Measurements from ENCODE around the gene CDK17.
"Not testable (repeated sequence)": the region's sequence is repeated elsewhere in the genome, so short reads cannot be mapped to it uniquely, and the experiment has no call there.

CDK17 gene

DNA sequence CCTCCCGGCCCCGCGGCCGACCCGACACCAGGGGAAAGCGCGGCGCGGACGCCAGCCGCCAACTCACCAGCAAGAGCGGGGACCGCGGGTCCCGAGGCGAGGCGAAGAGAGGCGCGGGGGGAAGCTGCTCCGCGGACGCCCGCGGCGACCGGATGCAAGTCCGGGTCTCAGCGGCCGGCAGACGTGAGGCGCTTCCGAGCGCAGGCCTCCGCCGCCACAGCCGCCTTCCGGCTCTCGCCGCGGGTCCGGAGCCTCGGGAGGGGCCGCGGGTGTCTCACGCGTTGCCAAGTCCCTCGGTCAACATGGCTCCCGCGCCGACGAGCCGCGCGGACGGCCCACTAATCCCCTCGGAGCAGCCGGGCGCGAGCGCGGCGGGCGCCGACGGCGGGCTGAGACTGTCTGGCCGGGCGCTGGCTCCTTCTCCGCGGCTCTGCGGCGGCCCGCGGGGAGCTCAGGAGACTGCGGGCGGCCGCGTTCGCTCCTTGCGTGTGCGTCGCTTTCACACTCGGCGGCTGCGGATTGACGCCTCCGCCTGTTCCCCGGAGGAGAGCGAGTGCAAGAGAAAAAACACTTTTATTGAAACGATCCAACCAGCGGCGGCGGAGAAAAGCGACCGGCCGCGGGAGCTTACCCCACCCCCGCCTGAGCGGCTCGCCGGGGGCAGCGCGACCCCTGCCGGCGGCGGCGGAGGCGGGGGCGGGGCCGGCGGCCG is at the start of gene CDK17:
CDK17 (minus strand) TSS at position 521 of the 712 bp plus-strand sequence. CDS start 65,603 bp downstream, outside the sequence.
- peak; percentile 93 for DNase-seq (ENCODE audit: low spot score)

DNA sequence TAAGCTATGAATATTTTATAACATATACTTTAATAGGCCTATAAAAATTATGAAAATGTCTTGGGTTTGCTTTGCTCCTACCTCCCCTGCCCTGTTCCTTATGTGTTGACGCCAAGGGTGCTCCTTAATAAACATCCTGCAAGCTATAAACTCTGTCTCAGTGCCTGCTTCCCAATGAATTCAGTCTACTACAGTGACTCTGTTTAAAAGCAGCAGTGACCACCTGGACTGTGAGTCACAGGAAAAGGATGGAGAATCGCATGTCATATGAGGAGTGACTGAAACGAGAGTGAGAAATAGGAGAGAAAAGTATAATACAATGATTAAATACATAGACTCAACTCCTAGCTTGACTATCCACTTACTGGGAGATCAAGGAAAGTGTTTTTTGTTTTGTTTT is 48.1 kb upstream of the CDK17 start:
- no peak for DNase-seq (ENCODE audit: low spot score)

DNA sequence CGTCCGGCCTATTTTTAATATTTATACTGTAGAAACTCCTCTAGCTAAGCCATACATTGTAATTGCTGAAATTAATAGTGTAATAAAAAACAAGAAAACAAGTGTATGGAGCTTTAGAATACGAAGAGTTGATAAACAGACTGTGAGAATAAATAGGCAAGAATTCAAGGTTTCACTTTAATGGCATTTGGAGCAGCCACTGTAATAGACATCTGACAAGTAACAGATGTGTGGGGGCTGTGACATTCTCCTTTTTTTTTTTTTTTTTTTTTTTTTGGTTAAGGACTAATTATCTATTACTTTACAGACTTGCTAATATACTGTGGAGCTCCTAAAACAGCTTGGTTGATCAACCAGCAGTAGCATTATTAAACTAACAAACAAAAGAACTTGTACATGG is 47.0 kb upstream of the CDK17 start:
- no peak for DNase-seq (ENCODE audit: low spot score)

DNA sequence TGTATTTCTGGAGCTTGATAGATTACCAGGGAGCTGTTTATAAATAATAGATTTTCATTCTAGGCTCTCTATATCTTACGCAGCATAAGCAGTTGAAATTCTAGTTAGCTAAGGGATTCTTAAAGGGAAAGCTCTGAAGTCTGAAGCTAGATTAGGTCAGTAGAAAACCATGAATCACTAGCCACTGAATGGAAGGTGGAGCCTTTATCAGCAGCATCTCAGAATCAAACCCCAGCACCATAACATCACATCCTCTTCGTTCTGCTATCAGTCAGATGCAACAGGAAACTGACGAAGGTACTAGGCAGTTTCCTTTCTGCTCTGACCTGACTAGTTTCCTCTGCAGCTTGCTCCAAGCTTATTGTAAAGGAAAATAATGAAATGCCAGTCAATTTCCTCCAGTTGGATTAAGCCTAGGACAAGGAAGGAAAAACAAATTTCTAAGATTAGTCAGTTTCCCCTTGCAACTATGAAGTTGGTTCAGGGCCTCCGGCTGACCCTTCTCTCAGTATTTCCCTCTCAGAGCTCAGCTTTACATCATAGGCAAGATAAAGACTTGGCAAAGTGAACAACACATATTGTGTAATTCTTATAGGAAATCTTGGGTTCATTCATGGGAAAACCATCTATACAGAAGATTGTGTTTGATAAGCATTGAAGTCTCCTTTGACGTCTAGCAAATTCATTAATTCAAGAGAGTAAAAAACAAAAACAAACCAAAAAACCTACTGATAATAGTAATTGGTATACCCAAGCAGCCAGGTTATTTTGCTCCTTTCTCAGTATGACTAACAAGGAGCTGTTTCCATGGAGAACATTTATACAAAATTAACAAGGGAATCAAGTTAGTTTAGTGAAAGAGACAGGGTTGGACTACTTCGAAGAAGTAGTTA is 45.7 kb upstream of the CDK17 start:
- peak; percentile 88 for DNase-seq (ENCODE audit: low spot score)

DNA sequence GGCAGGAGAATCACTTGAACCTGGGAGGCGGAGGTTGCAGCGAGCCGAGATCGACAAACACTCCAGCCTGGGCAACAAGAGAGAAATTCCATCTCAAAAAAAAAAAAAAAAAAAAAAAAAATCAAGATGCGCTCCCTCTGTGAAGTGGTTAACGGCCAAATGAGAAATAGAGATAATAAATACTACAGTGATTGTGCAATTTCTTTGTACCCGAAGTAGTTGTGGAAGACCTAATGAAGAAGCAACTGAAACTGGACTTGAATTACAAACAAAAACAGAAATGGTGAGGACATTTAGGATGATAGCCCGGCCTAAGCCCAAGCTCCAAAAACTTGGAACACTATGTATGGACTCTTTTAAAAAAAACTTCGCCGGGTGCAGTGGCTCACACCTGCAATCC is 44.2 kb upstream of the CDK17 start:
- no peak for DNase-seq (ENCODE audit: low spot score)

DNA sequence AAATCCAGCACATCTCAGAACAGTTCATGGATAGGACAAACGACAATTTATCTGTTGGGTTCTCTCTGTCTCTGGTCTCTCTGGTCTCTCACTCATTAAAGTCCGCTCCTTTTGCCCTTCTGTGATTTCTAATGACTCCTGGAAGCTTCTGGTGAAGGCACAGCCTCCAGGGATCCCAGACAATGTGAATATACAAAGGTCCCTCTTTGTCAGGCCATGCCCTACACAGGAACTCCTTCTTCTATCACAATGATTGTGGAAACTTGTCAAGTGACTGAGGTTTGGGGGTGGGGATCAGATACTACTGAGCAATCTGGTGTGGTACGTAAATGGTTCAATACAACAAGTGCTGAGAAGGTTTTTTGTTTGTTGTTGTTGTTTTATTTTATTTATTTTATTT is 42.7 kb upstream of the CDK17 start:
- DNase-seq (ENCODE audit: low spot score): no peak

DNA sequence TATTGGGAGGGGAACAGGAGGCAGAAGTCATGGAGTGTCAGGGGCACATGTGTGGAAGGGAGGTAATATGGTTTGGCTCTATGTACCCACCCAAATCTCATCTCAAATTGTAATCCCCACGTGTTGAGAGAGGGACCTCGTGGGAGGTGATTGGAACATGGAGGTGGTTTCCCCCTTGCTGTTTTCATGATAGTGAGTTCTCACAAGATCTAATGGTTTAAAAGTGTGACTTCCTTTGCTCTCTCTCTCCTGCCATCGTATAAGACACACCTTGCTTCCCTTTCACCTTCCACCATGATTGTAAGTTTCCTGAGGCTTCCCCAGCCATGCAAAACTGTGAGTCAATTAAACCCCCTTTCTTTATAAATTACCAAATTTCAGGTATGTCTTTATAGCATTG is 41.6 kb upstream of the CDK17 start:
- DNase-seq (ENCODE audit: low spot score): peak; percentile 21

DNA sequence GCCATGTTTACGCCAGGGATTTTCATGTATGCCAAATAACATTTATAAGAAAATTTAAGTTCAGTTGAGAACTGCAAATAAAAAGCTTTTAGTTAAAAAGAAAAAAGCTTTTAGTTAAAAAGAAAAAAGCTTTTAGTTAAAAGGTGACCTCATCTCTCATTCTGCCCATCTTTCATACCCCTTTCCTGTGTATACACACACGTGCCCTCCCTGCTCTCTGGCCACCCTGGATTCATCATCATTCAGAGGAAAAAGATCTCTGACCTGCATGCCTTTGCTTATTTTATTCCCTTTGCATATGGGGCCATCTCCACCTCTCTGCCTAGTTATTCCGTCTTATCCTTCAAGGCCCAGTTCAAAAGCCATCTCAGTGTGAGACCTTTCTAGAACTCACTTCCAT is 38.1 kb upstream of the CDK17 start:
- DNase-seq (ENCODE audit: low spot score): no peak

DNA sequence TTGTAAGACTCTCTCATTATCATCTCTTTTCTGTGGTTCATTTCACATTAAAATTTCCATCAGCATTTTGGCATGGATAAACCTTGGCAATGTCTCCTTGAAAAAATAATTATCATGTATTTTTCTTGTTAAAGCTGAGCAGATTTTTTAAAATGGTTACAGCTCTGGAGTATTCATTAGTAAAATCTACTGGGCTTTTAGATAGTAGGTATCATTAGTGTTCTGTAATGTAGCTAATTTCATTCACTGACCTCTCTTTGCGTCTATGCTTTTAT is 36.9 kb upstream of the CDK17 start:
- DNase-seq (ENCODE audit: low spot score): no peak

DNA sequence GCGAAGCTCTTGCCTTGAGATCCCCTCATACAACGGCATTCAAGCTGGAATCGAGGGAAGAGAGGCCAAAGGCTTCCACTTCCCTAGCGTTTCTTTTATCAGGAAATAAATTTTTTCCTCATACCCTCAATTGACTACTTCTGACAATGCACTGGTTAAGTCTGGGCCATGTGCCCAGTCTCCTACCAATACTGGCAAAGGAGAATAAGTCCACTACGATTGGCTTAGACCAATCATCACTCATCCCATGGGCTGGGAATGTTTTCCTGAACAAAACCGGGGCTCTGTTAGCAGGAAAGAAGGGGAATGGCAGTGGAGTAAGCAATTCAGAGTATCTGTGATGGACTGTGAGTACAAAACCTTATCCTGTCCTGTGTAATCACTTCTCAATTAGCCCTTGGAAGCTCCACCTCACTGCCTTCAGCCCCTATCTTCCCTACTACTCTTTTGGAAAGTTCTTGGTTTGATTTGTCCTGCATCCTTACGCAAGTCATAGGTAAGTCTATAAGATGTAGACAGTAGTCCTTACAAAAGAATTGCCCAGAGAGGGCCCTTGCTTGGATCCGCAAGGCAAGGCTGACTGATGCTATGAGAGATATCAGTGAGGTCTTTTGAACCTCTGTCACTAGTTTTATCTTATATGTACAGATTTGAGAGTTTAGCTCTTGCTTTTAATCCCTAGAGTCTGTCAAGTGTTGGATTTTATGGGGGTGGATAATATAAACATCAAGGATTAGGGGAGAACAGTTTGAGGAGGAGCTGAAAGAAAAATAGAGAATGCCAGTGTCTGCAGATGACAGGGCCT is 36.3 kb upstream of the CDK17 start:
- no peak for DNase-seq (ENCODE audit: low spot score)

DNA sequence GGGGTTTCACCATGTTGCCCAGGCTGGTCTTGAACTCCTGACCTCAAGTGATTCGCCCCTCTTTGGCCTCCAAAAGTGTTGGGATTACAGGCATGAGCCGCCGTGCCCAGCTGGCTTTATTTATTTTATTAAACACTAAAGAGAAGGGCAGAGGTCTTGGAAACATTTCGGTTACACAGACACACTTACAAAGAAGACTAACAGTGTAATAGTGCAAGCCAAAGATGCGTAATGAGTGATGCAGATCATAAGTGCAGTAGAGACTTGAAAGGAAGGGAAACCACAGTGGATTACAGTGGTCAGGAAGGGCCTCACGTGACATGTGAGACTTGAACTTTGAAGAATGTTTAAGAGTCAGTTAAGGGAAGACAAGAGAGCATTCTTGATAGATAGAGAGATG is 33.9 kb upstream of the CDK17 start:
- peak; percentile 84 for DNase-seq (ENCODE audit: low spot score)

DNA sequence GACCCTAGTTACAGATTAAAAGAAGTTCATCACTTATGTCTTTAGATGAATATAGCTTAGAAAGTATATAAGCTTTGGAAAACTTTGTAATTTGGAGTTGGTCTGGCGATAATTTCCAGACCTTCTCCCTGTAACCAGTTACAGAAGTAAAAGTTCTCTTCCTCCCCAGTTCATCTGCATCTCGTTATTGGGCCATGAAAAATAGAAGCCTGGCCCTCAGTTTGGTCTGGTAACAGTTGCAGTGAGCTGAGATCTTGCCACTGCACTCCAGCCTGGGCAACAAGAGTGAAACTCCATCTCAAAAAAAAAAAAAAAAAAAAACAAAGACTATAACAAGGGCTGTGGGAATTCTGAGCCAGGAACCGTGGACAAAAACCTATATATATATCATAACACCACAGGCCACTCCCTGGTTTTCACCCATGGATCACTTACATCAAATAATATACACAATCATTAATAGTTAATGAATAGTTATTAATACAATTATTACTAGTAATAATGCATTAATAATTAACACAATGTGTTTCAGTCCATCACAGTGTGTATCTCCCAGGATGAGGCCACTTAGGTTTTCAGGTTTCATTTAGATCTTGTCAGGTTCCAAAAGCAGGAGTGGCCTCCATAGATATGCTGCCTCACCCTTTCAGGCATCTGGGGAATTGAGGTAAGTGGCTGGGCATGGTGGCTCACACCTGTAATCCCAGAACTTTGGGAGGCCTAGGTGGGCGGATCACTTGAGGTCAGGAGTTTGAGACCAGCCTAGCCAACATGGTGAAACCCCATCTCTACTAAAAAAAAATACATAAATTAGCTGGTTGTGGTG is 32.5 kb upstream of the CDK17 start:
- not testable (repeated sequence) for DNase-seq (ENCODE audit: low spot score)

DNA sequence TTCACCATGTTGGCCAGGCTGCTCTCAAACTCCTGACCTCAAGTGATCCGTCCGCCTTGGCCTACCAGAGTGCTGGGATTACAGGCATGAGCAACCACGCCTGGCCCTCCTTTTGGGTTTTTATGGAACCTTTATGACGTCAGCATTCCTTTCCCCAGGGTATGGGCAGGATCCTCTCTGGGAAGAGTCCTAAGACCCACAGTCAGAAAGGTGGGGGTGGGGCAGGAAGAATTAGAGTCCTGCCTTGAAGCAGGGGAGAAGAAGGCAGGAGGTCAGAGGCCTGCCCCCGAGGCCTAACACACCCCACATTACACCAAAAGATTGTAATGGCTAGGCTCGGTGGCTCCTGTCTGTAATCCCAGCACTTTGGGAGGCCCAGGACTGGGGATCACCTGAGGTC is 30.8 kb upstream of the CDK17 start:
- DNase-seq (ENCODE audit: low spot score): no peak

DNA sequence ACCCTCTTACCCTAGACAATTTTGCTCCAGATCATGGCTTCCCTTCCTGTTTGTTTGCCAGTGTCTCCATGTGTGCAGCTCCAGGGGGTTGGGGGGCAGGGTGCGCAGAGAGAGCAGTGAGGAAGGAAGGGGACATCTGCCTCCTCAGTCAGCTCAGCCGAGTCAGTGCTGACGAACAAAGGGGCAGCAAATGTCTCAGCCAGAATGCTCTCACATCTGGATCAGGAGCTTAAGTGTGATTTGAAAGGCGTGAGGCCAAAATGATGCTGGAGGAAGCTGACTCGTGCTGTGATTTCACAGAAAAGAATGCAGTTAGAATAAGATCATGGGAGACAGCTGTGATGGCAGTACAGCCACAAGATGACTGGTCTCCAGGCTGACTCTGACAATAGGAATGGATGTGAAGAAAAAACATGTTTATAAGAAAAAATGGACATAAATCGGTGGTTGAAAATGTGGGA is 27.1 kb upstream of the CDK17 start:
- DNase-seq (ENCODE audit: low spot score): peak; percentile 17

DNA sequence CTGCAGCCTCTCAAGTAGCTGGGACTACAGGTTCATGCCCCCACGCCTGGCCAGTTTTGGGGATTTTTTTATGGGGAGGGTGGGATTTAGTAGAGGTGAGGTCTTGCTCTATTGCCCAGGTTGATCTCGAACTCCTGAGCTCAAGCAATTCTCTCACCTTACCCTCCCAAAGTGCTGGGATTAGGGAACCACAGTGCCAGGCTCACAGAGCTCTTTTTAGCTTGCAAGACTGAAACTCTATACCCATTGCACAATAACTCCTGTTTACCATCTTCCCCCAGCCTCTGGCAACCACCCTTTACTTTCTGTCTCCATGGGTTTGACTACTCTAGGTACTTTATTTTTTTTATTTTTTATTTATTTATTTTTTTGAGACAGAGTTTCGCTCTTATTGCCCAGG is 25.7 kb upstream of the CDK17 start:
- DNase-seq (ENCODE audit: low spot score): no peak

DNA sequence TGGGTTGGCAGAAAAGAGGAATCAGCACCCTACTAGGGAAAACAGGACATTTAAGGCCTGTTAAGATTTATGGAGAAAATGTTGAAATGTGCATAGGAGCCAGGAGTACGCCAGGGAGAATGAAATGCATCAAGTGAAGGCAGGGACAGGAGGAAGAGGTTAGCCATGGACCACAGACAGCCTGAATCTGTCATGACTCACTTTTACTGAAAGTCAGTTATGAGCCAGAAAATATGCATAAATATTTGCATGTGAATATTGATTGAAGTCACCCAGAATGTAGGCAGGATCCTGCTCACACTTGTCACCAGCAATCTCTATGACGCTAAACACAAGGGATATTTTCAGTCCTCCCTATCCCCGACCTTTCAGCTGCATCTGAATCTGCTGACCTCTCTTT is 25.1 kb upstream of the CDK17 start:
- no peak for DNase-seq (ENCODE audit: low spot score)

DNA sequence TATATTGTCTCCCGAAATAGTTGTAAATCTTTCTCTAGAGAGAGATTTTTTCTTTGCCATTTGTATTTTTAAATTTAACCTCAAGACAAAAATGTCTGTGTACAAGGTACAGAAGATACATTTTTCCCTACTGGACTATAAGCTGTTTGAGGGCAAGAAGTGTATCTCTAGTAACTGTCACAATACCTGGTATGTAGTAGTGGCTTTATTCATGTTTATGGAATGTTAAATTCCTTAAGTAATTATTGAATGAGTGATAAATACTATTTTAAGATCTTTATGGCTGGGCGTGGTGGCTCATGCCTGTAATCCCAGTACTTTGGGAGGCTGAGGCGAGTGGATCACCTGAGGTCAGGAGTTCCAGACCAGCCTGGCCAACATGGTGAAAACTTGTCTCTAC is 24.4 kb upstream of the CDK17 start:
- no peak for DNase-seq (ENCODE audit: low spot score)

DNA sequence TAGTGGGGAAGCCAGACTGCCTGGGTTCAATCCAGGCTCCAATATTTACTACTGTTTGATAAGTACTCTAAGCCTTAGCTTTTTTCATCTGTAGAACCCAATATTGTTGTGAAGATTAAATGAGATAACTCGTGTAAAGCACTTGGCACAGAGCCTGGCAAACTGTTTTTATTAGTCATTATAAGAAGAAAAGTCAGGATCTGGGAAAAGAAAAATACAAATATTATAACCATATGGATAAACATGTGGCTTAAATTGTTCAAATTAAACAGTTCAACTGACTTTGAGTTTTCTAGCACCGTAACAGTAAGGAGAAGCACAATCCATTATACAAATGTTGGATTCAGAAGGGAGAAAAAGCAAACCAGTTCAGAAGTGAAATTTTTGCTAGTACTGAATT is 22.0 kb upstream of the CDK17 start:
- no peak for DNase-seq (ENCODE audit: low spot score)

DNA sequence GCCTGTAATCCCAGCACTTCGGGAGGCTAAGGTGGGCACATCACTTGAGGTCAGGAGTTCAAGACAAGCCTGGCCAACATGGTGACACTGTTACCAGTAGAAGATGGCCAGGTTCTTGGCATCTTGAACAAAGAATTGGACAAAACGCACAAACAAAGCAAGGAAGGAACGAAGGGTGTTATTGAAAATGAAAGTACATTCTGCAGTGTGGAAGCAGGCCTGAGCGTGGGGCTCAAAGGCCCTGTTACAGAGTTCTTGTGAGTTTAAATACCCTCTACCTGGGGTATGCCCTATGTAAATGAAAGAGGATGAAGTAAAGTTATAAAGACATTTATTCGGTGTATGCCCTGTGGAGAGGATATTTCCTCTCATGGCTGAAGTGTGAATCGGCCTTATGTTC is 20.8 kb upstream of the CDK17 start:
- DNase-seq (ENCODE audit: low spot score): peak; percentile 33

DNA sequence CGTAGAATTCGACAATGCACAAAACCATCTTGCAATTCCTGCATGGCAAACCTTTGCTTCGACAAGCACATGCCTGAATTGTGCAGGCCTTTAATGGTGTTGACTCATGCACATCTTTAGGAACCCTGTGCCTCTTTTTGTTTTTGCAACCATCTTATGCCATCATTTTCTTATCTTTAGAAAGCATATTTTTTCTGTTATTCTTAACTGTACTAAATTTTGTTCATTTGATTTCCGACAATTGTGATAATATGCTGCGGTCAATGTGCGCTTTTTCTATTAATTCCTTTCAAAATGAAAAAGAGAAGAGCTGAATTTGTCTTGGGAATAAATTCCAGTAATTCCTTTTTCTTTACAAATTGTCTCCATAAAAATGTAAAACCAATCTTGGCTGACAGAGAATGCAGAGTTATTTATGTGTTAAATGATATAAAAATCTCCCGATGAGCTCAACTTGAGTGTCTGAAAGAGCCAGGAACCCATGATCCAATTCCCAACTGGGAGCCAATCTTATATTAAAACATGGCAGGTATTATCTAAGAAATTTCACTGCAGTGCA is 20.1 kb upstream of the CDK17 start:
- no peak for DNase-seq (ENCODE audit: low spot score)

DNA sequence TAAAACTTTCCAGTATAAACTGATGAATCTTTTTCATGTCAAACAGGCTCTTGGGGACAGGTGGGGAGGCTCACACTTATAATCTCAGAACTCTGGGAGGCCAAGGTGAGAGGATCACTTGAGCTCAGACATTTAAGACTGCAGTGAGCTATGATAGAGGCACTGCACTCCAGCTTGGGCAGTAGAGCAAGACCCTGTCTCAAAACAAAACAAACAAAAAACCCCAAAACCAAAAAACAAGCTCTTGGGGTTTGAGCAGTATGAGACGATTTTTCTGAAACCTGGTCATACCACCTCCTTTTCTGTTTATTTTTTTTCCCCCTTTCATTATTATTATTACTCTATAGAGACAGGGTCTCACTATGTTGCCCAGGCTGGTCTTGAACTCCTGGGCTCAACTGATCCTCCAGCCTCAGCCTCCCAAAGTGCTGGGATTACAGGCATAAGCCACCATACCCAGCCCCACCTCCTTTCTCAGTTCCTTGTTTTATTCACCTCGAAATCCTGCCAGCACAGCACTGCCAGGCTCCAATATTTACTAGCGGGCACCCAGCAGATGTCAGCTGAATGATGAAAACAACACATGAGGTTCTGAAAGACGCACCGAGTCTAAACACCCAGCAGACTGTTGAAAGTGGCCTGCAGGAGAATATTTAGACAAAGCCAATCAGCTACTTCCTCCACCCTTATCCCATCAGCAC is 19.5 kb upstream of the CDK17 start:
- DNase-seq (ENCODE audit: low spot score): no peak
